IMR-90 (cell line): ENCODE results near the gene PRKAR1B.

Experiments used
- BHLHE40 ChIP-seq: fragments of 150-350 bp; IDR thresholded peaks from 2 replicates; pipeline ENCODE4 v1.6.1; 2016; ENCODE audit warnings: mild to moderate bottlenecking, low read depth, low read length
- CEBPB ChIP-seq: IDR thresholded peaks from 2 replicates; pipeline ENCODE4 v1.6.1; 2012; ENCODE audit warnings: low read depth, low read length, improper control_type of control experiment
- FOS ChIP-seq: fragments of 150-350 bp; IDR thresholded peaks from 2 replicates; pipeline ENCODE4 v1.6.1; 2016; ENCODE audit warnings: low read depth, low read length
- SMC3 ChIP-seq: fragments of 150-350 bp; IDR thresholded peaks from 2 replicates; pipeline ENCODE4 v1.6.1; 2016; ENCODE audit warnings: low read depth, mild to moderate bottlenecking, antibody characterized with exemption, low read length, moderate library complexity

DNA sequence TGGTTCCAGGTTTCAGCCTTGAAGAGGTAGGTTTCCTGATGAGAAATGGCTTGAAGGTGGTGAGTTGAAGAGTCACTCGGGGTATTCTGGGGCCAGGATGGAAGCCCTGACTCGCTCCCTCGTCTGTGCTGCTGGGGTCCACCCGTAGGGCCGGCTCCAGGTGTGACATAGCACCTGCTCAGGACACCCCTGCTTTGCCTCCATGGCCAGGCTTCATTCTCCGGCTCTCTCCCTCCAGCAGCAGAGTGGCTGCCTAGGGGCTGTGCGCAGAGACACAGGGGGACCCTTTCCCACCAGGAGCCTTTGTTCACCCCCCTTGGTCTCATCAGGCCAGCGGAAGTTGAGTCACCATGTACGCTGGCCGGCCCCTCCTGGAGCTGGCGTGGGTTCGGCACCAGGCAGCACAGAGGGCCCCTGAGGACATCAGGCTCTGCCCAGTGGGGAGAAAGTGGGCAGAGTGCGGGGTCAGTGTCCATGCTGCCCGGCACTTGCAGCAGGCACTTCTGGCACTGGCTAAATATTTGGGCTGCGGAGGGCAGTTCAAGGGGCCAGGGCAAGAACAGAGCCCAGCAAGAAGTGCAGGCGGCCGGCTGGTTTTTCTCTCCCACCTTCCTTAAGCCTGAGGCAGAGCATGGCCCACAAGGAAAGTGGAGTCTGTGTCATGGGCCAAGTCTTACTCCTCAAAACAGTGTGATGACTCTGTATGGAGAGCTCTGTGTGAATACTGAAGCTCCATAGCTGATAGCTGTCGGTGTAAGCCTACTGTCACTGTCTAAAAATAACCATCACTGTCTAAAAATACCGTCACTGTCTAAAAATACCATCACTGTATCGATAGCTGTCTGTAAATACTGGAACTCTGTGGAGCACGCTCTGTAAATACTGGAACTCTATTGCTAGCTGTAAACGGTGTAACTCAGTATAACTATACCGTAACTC lies 3.7 kb upstream of the PRKAR1B start:
- TF ChIP-seq SMC3 (no peak), FOS (no peak), BHLHE40 (no peak), CEBPB (no peak)
